ENCODE data around the gene ADAMTS7.
"Not testable (repeated sequence)": the region's sequence is repeated elsewhere in the genome, so short reads cannot be mapped to it uniquely, and the experiment has no call there.

ADAMTS7 gene

DNA sequence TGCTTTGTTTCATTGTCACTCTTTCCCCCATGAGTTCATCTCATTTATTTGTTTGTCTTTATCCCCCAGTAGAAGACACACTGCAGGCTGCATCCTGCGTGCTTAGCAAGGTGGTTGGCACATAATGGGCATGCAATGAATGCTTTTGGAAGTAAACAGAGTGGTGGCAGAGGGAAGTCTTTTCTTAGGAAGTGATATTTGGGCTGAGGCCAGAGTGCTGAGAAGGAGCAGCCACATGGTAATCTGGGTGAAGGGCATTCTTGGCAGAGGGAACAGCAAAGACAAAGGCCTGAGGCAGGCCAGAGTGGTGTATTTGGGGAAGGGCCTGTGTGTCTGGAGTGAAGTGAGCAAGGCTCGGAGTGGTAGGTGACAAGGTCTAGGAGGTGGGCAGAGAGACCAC lies 17.7 kb upstream of the ADAMTS7 start:
- DNase-seq: peak; percentile 36

DNA sequence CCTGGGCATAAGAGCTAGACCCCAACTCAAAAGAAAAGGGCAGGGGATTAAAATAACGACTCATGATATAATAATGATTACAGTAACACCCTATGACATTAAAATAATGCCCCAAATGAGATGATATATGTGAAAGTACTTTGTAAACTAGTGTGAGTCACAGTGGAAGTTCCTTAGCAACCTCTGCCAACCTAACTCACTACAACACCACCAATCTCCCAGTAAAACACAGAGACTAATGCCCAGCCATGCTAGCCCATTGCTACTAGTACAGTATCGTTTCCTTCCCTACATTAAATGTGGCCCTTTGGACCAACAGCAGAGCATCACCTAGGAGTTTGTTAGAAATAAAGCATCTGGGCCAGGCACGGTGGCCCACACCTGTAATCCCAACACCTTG lies 11.2 kb upstream of the ADAMTS7 start:
- no peak for DNase-seq

DNA sequence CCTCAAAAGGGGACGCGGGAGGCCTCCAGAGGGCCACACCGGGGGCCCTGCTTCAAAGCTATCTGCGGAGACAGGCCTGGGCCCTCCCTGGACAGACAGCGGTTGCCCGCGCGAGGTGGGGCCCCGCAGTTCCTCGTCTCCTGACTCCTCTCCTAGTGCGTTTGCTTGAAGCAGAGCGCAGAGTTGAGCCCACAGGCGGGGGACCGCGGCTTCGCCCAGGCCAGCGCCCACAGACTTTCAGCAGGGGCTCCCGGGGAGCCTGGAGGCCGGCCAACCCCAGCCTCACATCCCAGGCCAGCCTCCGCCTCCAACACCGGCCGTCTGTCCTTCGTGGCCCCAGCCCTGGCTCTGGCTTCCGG lies 540 bp upstream of the ADAMTS7 start:
- DNase-seq: no peak

DNA sequence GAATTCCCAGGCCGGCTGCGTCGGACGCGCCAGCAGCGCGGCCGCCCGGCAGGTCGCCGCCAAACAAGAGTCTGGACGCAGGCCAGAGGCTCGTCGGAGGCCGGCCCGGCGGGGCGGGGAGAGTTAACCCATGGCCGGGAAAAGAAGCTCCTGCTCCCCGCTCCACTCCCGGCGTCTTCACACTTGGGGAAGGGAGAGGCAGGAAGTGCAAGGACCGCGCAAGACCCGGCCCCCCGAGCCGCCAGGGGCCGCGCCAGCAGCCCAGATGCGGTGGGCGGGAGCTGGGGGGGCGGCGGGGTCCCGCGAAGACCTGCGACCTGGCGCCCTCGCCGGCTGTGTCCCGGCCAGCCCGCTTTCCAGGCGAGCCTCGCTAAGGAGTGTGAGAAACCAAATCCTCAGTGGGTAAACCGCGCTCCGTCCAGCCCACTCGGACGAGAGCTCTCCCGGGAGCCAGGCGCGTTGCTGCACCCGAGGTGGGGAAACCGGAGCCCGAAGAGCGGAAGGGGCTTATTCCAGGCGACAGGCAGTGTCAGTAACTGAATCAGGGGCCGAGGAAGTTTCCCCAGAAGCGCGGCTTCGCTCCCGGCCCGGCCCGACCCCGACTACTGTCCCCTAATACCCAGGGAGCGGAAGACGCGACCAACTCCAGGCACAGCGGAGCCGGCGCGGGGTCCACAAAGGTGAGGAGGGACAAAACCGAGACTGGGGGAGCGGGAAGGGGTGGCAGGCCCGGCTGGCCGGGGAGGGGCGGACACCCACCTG lies 721 bp downstream of the ADAMTS7 start:
- DNase-seq: no peak

DNA sequence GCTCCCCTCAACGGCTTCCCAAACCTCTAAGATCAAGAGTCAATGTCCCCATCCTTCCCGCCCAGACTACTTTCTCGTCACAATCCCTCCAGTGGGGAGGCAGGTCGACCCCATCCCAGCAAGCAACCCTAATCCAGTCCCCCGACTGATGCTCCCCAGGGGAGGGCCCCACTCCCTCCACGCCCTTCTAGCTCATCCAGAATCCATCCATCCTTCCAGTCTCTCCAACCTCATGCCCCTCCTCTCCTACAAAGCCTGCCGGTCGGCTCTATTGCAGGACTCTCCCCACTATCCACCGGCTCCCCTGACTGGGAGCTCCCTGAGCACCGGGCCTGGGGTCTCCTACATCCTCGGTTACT lies 1.3 kb downstream of the ADAMTS7 start:
- no peak for DNase-seq

DNA sequence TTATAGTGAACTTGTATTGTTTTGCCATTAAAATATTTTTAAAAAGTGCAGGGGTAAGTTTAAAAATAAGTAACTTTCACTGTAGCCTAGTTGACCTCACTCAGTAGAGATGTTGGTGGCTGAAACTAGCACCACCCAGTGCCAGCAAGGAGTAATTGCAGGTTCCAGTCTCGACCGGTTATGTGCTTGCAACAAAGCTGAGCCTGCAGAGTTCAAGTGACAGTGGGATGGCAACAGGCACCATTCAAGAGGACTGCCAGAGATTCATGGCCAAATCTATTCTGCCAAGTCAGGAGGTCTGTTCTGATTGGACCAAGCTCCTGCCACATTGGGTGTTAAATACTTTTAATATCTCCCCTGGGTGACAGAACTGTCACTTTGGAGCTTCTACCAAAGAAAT lies 2.7 kb downstream of the ADAMTS7 start:
- DNase-seq: no peak

DNA sequence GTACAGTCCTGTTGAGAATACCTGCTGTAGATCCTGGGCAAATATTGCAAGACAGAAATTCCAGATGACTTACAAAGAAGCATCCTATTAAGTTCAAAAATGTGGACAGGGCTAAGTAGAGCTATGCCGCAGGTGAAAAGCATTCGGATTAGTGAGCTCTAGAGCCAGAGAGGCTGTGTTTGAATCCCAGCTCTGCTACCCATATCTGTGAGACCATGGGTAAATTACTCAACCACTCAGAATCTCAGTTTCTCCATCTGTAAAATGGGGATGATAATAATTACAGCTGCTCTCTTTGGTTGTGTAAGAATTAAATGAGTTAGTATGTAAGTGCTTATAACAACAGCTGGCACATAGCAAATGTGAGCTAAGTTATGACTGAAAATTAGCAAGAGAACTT lies 3.9 kb downstream of the ADAMTS7 start:
- DNase-seq: no peak

DNA sequence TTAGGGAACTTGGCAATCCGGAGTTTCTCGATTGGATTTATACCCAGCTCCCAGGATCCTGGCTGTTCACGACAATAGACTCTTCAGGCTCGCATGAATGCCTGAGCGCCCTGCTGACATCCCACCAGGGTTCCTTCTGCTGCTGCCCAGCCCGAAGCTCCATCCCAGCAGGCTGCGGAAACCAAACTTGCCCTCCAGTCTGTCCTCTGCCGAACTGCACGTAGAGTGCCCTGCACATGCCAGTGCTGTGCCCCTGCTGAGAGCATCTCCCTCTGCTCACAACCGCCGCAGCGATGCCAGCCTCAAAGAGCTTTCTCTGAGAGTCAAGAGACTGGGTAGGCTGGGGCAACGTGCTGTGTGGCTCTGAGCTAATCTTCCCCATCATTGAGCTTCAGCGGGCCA lies 6.9 kb downstream of the ADAMTS7 start:
- peak; percentile 5 for DNase-seq

DNA sequence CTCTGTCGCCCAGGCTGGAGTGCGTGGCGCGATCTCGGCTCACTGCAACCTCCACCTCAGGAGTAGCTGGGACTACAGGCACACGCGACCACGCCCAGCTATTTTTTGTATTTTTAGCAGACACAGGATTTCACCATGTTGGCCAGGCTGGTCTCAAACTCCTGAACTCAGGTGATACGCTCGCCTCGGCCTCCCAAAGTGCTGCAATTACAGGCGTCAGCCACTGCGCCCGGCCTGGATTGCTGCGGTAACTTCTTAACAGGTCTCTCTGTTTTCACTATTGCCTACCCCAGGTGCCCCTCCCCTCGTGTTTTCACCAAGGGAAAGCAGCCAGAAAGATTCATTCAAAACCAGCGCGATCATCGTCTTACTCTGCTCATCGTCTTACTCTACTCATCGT lies 10.5 kb downstream of the ADAMTS7 start:
- DNase-seq: no peak

DNA sequence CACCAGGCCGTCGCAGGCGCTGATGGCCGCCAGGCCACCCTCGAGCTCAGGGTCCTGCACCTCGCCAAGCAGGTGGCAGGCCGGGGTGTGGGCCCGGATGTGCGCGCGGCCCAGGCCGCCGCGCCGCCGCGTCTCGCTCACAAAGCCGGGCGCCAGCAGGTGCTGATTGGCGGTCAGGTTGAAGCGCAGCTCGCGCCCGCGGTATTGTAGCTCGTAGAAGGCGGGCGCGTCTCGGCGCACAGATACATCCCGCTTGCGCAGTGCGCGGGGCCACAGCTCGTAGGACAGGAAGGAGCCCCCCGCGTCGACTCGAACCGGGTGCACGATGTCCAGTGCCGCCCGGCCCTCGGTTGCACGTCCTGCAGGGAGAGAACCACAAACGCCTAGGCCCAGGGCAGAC lies 11.1 kb downstream of the ADAMTS7 start:
- DNase-seq: no peak

DNA sequence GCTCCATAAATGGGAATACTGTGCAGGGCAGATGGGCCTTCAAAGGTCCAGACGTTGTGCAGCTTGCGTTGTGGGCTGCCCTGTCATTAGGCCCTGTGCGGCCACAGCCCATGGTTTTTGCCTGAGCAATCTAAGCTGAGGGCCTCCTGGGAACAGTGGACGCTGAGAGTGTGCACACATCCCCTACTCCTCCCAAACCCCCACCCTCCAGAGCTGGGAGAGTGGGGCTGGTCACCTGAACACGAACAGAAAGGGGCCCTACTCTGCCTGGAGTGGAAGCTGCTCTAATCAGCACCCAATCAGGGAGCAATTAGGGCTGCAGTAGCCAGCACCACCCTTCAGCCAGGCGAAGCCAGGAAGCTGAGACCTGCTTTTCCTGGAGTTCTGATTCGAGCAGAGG lies 12.2 kb downstream of the ADAMTS7 start:
- DNase-seq: not testable (repeated sequence)

DNA sequence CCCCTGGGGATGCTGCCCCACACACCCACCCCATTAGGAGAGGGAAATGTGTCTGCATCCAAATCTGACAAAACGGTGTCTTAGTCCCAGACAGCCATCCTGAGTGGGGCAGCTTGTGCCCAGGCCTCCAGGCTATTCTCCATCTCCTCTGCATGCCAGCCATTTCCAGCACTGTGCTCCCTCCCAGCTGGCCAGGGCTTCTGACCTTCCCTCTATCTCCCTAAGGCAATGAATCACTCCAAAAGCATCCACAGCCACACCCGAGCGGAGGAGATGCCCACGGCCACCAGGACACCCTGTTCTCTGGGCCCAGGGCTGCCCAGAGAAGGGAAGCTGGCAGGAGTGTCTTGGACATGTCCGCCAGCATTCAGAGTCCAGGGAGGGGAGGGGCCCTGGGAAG lies 12.9 kb downstream of the ADAMTS7 start:
- not testable (repeated sequence) for DNase-seq

DNA sequence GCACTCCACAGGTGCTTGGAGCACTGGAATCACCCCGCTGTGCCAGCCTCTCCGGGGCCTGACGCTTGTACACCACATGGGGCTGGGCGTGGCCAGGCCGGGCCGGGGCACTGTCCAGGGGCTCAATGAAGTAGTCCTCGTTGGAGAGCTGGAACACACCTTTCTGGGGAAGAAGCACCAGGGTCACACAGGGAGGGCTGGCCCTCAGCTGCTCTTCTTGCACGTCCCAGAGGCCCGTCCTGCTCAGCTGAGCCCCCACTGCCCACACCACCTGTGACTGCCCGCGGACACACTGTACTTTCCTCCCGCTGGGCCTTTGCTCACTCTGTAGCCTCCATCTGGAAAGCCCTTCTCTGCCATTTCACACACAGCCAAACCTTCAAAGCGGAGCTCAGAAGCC lies 13.3 kb downstream of the ADAMTS7 start:
- DNase-seq: no peak

DNA sequence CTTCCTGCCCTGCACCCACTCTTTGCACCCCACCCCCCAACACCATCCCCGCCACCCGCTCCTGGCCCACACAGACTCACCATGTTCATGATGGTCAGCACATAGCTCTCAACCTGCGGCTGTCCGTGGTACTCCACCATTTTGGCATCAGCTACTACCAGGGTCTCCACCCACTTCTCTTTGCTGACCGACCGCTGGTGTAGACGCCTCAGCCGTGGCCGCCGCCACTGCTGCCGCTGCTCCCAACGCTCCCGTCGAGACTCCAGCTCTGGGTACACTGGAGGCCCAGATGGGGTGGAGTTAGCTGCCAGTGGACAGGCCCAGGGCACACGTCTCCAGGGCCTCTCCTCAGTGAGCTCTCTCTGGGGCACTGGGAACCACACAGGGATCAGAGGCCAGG lies 14.8 kb downstream of the ADAMTS7 start:
- no peak for DNase-seq

DNA sequence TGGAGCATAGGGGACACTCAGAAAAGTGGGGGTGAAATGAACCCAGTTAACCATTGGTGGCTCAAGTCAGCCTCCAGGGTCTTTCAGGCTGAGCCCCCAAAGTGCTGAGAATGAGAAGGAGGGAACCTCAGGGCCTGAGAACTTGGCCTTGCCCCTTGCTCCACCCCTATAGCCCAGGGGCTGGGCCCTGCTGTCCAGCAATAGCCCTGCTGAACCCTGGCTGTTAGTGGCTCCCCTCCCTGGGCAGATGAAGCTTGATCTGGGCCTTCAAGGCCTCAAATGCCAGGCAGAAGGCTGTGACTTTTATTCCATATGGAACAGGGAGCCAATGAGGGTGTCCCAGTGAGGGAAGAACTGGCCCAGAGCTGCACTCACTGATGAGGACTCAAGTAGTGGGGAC lies 16.2 kb downstream of the ADAMTS7 start:
- no peak for DNase-seq

DNA sequence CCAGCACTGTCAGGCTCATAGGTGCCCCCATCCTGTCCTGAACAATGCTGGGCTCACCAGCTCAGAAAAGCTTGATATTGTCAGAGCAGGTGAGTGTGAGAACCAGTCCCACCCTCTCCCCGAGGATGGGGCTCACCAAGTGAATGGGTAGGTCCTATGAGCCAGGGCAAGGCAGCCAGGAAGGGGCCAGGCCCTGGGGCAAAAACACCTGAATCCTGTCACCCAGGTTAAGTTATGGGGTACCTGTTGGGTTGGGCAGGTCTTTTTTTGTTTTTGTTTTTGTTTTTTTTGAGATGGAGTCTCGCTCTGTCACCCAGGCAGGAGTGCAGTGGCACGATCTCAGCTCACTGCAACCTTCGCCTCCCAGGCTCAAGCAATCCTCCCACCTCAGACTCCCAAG lies 16.8 kb downstream of the ADAMTS7 start:
- DNase-seq: not testable (repeated sequence)

DNA sequence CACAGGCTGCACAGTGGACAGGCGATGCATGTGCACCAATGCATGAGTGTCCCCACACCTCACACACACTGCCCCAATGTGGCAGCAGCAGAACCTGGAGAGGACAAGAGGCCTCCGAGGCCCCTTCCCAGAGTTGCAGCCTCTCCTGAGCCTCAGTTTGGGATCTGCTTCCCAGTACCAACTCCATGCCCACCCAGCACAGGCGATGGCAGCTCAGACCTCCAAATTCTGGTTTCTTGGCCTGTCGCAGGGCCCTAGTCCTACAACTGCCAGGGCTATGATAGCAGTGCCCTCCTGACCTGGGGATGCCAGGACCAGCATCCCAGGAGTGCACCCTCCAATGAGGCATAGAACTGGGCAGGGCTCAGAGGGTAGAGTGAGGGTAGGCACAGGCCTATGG lies 19.9 kb downstream of the ADAMTS7 start:
- no peak for DNase-seq

DNA sequence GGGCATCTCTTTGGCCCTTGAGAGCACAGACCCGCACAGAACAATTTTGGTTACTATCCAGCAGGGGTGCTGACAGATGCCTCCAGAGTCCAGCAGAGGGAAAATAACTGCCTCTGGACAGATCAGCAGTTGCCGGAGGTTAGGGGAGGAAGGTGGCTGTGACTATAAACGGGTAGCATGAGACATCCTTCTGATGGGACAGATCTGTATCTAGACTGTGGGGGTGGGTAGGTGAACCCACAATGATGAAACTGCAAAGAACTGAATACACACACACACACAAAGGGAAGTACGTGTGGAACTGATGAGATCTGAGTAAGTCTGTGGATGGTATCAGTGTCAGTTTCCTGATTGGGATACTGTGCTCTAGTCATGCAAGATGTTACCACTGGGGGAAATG lies 21.2 kb downstream of the ADAMTS7 start:
- no peak for DNase-seq

DNA sequence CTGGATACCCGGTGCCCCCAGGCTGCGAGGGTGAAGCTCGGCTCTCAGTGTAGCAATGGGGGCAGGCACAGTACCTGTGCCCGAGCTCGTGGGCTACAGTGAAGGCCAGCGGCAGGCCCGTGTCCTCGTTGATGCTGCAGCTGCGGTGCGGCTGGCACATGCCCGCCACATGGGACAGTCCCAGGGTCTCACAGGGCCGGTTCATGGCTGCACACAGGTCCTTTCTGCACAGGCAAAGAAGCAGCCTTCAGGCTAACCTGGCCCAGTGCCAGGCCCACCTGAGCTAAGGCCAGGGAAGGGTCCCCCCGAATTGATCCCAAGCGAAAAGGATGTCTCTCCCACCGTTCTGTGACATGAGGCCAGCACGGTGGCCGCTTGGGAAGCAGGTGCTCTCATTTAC lies 21.6 kb downstream of the ADAMTS7 start:
- DNase-seq: no peak

DNA sequence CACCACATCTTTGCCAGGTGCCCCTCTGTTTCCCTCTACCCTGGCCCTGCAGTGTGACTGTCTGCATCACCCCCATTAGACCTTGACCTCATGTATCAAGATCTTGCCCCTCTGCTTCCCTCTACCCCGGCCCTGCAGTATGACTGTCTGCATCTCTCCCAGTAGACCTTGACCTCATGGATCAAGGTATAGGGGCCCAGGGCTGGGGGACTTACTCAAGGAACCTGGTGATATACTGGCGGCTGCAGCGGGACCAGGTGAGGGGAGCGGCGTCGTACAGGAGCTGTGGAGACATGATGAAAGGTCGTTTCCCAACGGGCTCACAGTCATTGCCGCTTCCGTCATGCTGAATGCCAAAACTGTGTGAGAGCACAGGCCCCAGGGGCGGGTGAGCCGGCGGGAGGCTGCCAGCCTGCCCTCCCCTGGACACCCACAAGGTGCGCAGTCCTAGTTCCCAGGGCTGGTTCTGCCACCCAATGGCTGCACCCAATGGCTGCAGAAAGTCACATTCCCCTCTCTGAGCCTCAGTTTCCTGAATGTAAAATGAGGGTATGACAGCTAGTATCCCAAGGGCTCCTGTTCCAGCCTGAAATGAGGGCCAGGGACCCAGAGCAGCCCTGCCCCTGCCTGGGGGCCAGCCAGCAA lies 23.1 kb downstream of the ADAMTS7 start:
- DNase-seq: no peak

DNA sequence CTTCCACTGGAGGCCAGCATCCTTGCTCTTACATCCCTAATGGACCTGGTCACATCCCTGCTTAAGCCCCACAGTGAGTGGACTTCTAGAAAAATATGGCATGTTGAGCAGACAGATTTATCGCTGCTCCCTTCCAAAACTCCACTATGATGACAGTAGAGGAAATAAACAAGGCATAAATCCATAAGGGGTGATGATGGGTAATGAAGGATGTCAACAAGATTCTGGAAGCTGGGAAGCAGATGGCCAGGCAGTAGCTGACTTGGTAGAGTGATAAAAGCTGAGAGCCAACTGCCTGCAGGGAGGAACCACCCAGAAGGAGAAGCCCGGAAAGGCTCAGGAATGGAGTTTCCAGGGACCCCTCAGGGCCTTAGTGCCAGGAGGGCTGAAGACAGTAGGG lies 28.9 kb downstream of the ADAMTS7 start:
- DNase-seq: not testable (repeated sequence)

DNA sequence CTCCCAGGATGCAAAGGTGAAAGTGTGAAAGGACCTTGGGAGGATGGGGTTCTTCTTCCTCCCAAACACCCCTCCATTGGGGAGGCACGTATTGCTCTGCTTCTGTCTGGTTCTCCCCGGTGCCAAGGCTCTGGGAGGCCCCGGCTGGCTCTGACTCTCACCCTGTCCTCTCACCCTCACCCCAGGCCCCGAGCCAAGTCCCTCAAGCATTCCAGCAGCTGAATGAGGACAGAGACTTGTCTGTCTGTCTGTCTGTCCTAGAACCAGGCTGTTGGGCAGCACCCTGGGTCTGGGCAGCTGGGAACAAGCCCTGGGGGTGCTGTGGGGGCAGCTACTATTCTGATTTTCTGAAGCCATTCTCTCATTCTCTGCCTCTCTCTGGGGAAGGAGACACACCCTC lies 29.9 kb downstream of the ADAMTS7 start:
- not testable (repeated sequence) for DNase-seq

DNA sequence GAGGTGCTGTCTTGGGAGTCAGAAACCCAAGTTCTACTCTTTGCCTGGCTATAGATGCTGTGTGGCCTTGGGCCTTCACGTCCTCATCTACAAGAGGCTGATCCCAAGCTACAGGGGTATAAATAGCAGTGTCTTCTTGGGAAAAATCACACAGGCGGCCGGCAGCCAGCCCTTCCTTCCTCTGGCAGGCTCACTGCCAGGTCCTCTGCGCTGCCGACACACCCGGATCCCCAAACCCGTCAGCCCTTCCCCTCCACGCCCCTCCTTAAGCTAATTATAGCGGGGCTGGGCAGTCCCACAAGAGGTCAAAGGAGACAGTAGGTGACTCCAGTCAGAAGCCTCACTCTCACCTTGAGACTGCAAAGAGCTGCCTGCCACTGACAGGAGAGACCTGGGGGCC lies 31.3 kb downstream of the ADAMTS7 start:
- not testable (repeated sequence) for DNase-seq

DNA sequence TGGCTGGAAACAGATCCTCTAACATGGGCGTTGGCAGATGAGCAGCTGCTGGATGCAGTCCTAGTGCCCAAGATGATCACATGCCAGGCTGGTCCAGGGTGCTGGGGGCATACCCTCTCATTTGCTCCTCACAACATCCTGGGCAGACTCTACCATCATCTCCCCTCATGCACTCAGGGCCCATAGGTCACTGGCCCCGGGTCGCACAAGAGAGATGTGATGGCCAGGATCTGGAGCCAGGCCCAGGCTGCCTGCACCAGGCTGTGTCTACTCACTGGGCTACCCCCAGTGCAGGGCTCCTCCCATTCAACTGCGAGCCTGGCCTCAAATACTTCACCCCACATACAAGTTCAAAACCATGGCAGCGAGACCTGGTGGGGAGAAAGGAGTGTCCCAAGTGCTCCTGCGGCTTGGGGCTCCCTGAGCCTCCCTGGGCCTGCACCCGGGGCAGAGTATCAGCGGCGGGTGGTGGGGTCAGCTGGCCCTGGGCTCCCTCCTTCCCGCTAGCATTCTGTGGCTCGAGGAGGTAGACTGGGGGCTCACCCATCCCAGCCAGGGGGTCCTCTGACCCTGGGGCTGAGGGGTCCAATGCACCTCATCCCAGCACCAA lies 32.0 kb downstream of the ADAMTS7 start:
- DNase-seq: not testable (repeated sequence)

DNA sequence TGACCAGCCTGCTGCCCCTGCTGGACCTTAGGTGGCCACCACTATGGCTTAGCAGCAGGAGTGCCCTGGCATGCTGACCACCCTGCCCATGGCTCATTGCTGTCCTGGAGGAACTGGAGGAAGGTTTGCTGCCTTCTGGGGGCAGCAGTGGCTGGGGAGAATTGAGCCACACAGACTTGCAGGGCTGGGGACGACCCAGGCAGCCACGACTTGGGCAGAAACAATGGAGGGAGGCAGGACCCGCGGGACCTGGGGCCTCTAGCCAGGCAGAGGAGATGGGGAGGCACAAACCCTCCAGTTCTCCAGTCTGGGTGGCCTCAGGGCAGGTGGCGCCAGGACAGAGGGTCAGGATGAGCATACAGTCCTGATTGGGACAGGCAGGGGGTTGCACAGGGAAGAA lies 32.8 kb downstream of the ADAMTS7 start:
- DNase-seq: no peak
